H9 (cell line): Measurements from ENCODE around the gene INVS. TPM values are rescaled to one million over a fixed set of nuclear protein-coding genes. Genes with fewer than 3 reads are reported as not detected.
A peak's percentile ranks its signal among the peaks of the same experiment; 100 is the strongest.

ENCODE experiments used
- DNase-seq: peaks from one replicate; pipeline ENCODE4 v3.0.0-alpha.2; 2017
- H2AFZ ChIP-seq: one replicate; pipeline ENCODE4 v1.6.1; 2013; ENCODE audit warnings: mild to moderate bottlenecking, low read length, control low read depth, moderate library complexity
- H2AK5ac ChIP-seq: 2 replicates; pipeline ENCODE4 v1.6.1; 2013; ENCODE audit warnings: low read length, control low read depth, mixed read lengths; ENCODE audit not compliant: insufficient read length
- H2BK120ac ChIP-seq: one replicate; pipeline ENCODE4 v1.6.1; 2013; ENCODE audit warnings: low read depth, mild to moderate bottlenecking, low read length, control low read depth, inconsistent platforms; ENCODE audit not compliant: poor library complexity, severe bottlenecking
- H2BK12ac ChIP-seq: 2 replicates; pipeline ENCODE4 v1.6.1; 2013; ENCODE audit warnings: low read length, control low read depth, mixed read lengths, low read depth; ENCODE audit not compliant: insufficient read length
- H2BK15ac ChIP-seq: 2 replicates; pipeline ENCODE4 v1.6.1; 2013; ENCODE audit warnings: low read depth, low read length, control low read depth
- H2BK20ac ChIP-seq: one replicate; pipeline ENCODE4 v1.6.1; 2013; ENCODE audit warnings: low read depth, mild to moderate bottlenecking, low read length, control low read depth, inconsistent platforms; ENCODE audit not compliant: poor library complexity, severe bottlenecking
- H2BK5ac ChIP-seq: 2 replicates; pipeline ENCODE4 v1.6.1; 2013; ENCODE audit warnings: low read length, control low read depth, mixed read lengths; ENCODE audit not compliant: insufficient read length
- H3K14ac ChIP-seq: 2 replicates; pipeline ENCODE4 v1.6.1; 2013; ENCODE audit warnings: low read length, control low read depth; ENCODE audit not compliant: insufficient read depth
- H3K18ac ChIP-seq: 2 replicates; pipeline ENCODE4 v1.6.1; 2013; ENCODE audit warnings: low read depth, mild to moderate bottlenecking, mixed read lengths, low read length, control low read depth; ENCODE audit not compliant: insufficient read length
- H3K23ac ChIP-seq: 2 replicates; pipeline ENCODE4 v1.6.1; 2013; ENCODE audit warnings: low read length, control low read depth, mixed read lengths, low read depth; ENCODE audit not compliant: insufficient read length
- H3K23me2 ChIP-seq: 2 replicates; pipeline ENCODE4 v1.6.1; 2013; ENCODE audit warnings: low read depth, mild to moderate bottlenecking, mixed read lengths, low read length, control low read depth; ENCODE audit not compliant: insufficient read length, poor library complexity, severe bottlenecking
- H3K27ac ChIP-seq: 2 replicates; pipeline ENCODE4 v1.5.1; 2013; ENCODE audit warnings: low read length, control low read depth, mixed read lengths, low read depth; ENCODE audit not compliant: insufficient read length
- H3K27me3 ChIP-seq: 2 replicates; pipeline ENCODE4 v1.6.1; 2013; ENCODE audit warnings: low read length, control low read depth, inconsistent platforms; ENCODE audit not compliant: insufficient read depth
- H3K4ac ChIP-seq: 2 replicates; pipeline ENCODE4 v1.6.1; 2013; ENCODE audit warnings: low read depth, mild to moderate bottlenecking, control low read depth, inconsistent platforms, low read length, moderate library complexity
- H3K4me1 ChIP-seq: 2 replicates; pipeline ENCODE4 v1.6.1; 2013; ENCODE audit warnings: low read length, control low read depth, inconsistent platforms; ENCODE audit not compliant: insufficient read depth
- H3K4me2 ChIP-seq: 2 replicates; pipeline ENCODE4 v1.6.1; 2013; ENCODE audit warnings: low read length, control low read depth, mixed read lengths; ENCODE audit not compliant: insufficient read length, insufficient read depth
- H3K56ac ChIP-seq: 2 replicates; pipeline ENCODE4 v1.6.1; 2013; ENCODE audit warnings: low read depth, mild to moderate bottlenecking, mixed read lengths, low read length, control low read depth; ENCODE audit not compliant: insufficient read length
- H3K79me1 ChIP-seq: 2 replicates; pipeline ENCODE4 v1.6.1; 2013; ENCODE audit warnings: low read depth, mild to moderate bottlenecking, moderate library complexity, low read length, control low read depth, inconsistent platforms; ENCODE audit not compliant: insufficient read depth, poor library complexity, severe bottlenecking
- H3K79me2 ChIP-seq: 2 replicates; pipeline ENCODE4 v1.6.1; 2013; ENCODE audit warnings: low read length, control low read depth, inconsistent platforms; ENCODE audit not compliant: insufficient read depth
- H3K9ac ChIP-seq: 2 replicates; pipeline ENCODE4 v1.6.1; 2013; ENCODE audit warnings: low read length, control low read depth, mixed read lengths; ENCODE audit not compliant: insufficient read length; ENCODE audit errors: extremely low read depth
- H3K9me3 ChIP-seq: one replicate; pipeline ENCODE4 v1.6.1; 2013; ENCODE audit warnings: low read depth, low read length, inconsistent platforms; ENCODE audit not compliant: control insufficient read depth
- H3T11ph ChIP-seq: one replicate; pipeline ENCODE4 v1.6.1; 2013; ENCODE audit warnings: mild to moderate bottlenecking, low read length, control low read depth, inconsistent platforms
- H4K20me1 ChIP-seq: one replicate; pipeline ENCODE4 v1.6.1; 2013; ENCODE audit not compliant: control insufficient read depth, insufficient read length, insufficient read depth
- H4K5ac ChIP-seq: 2 replicates; pipeline ENCODE4 v1.6.1; 2013; ENCODE audit warnings: low read depth, mild to moderate bottlenecking, mixed read lengths, low read length, control low read depth; ENCODE audit not compliant: insufficient read length
- H4K8ac ChIP-seq: replicated peaks from 2 replicates; pipeline ENCODE4 v1.6.1; 2013; ENCODE audit warnings: low read length, control low read depth, mixed read lengths, low read depth; ENCODE audit not compliant: insufficient read length
- H4K91ac ChIP-seq: 2 replicates; pipeline ENCODE4 v1.6.1; 2013; ENCODE audit warnings: low read depth, mild to moderate bottlenecking, moderate library complexity, mixed read lengths, low read length, control low read depth; ENCODE audit not compliant: insufficient read length
- H3K27ac Mint-ChIP-seq, 3 experiments: 2 replicates in 2 of 3; 3 replicates in 1 of 3; pipeline ENCODE4 v1.8.0; 2020 to 2021; ENCODE audit warnings: mixed read lengths in 3 of 3, mild to moderate bottlenecking in 1 of 3, moderate library complexity in 1 of 3
- H3K27me3 Mint-ChIP-seq: 2 replicates; pipeline ENCODE4 v1.8.0; 2021; ENCODE audit warnings: low read depth, mild to moderate bottlenecking, moderate library complexity, mixed read lengths
- H3K36me3 Mint-ChIP-seq, 3 experiments: 2 replicates in 2 of 3; 3 replicates in 1 of 3; pipeline ENCODE4 v1.8.0; 2020 to 2021; ENCODE audit warnings: low read depth in 3 of 3, mixed read lengths in 3 of 3; ENCODE audit not compliant: insufficient read depth in 1 of 3
- H3K4me1 Mint-ChIP-seq, 2 experiments: 2 replicates each; pipeline ENCODE4 v1.8.0; 2020; ENCODE audit warnings: mixed read lengths in 2 of 2
- H3K4me3 Mint-ChIP-seq, 2 experiments: 2 replicates in 1 of 2; 3 replicates in 1 of 2; pipeline ENCODE4 v1.8.0; 2020 to 2021; ENCODE audit warnings: mild to moderate bottlenecking in 2 of 2, mixed read lengths in 2 of 2, moderate library complexity in 1 of 2
- H3K9me3 Mint-ChIP-seq, 2 experiments: 2 replicates in 1 of 2; 3 replicates in 1 of 2; pipeline ENCODE4 v1.8.0; 2020; ENCODE audit warnings: mild to moderate bottlenecking in 2 of 2, mixed read lengths in 2 of 2, moderate library complexity in 1 of 2
- CTCF ChIP-seq: fragments of 200-600 bp; sonication (generic); conservative IDR thresholded peaks from 3 replicates; pipeline ENCODE4 v1.8.0; 2021; ENCODE audit warnings: antibody characterized with exemption, mild to moderate bottlenecking
- WGBS: extraction: QIAGEN DNeasy Blood & Tissue Kit; methylation state at CpG from one replicate; pipeline ENCODE4 v1.1.7; 2013; ENCODE audit warnings: missing lambda C conversion rate, low lambda C conversion rate, mixed read lengths; ENCODE audit not compliant: insufficient read length; ENCODE audit errors: extremely low coverage; 5-methylcytosine and 5-hydroxymethylcytosine counted together
- total RNA-seq: library from RNA; stranded (reverse); gene quantifications from 2 replicates; pipeline ENCODE4 v1.2.1, GENCODE V29; 2021

The INVS gene
- total RNA-seq, 1 experiment from 2014 or later: 7.5 TPM

- no peak overlapping the region for H3K4me3 Mint-ChIP-seq
- H2BK120ac ChIP-seq: no peak overlapping the region
- WGBS: 100% methylated on average over 1 of the region's 3 CpGs
- no peak overlapping the region for H3T11ph ChIP-seq
- H3K9ac ChIP-seq: no peak overlapping the region
- H3K23me2 ChIP-seq: no peaks in the 10 kb centered on the region
- no peaks in the 10 kb centered on the region for H3K27me3 Mint-ChIP-seq
- no peak overlapping the region for H2BK15ac ChIP-seq
- H4K20me1 ChIP-seq: no peaks in the 10 kb centered on the region
- H3K9me3 ChIP-seq: no peaks in the 10 kb centered on the region
- TF ChIP-seq CTCF: no peak
- peaks cover 17 to 27% of the 10 kb centered on the region in 2 experiments for H3K4me1 Mint-ChIP-seq
- H3K56ac ChIP-seq: no peak overlapping the region
- no peak overlapping the region for H3K4ac ChIP-seq
- no peak overlapping the region for H3K18ac ChIP-seq
- H3K4me1 ChIP-seq: peaks cover 2% of the 10 kb centered on the region; the same call in 1 of the 2 replicates
- H3K27ac ChIP-seq: no peak overlapping the region
- 0 out of 2 replicates have a peak, but pooled peaks cover 1% of the 10 kb centered on the region for H3K79me2 ChIP-seq
- H3K27ac Mint-ChIP-seq: peak overlapping the region in 1 of 3 experiments; percentile 21; a peak in 2 of 7 replicates
- no peak overlapping the region for H4K8ac ChIP-seq
- H2AK5ac ChIP-seq: no peak overlapping the region
- no peaks in the 10 kb centered on the region for H3K9me3 Mint-ChIP-seq
- H3K27me3 ChIP-seq: no peaks in the 10 kb centered on the region
- no peaks in the 10 kb centered on the region for H3K36me3 Mint-ChIP-seq
- H3K4me2 ChIP-seq: no peak overlapping the region
- H2AFZ ChIP-seq: no peak overlapping the region
- H2BK12ac ChIP-seq: no peak overlapping the region
- no peak for DNase-seq
- no peak overlapping the region for H3K14ac ChIP-seq
- no peak overlapping the region for H2BK20ac ChIP-seq
- no peak overlapping the region for H2BK5ac ChIP-seq
- H3K79me1 ChIP-seq: no peaks in the 10 kb centered on the region
- no peak overlapping the region for H4K91ac ChIP-seq
- H4K5ac ChIP-seq: no peak overlapping the region
- H3K23ac ChIP-seq: no peak overlapping the region
Observed at GRCh38 chr9:100086097-100086635, 12.9 kb upstream of the INVS start.
